Bone marrow (tissue), 2 donors: ENCODE data around the gene TAF11L4.
"Not testable (repeated sequence)": the region's sequence is repeated elsewhere in the genome, so short reads cannot be mapped to it uniquely, and the experiment has no call there.

Source experiments
- DNase-seq, 2 donors: peaks; one replicate each; lab custom pipeline; 2025; lab: John Stamatoyannopoulos, UW

Gene TAF11L4

DNA sequence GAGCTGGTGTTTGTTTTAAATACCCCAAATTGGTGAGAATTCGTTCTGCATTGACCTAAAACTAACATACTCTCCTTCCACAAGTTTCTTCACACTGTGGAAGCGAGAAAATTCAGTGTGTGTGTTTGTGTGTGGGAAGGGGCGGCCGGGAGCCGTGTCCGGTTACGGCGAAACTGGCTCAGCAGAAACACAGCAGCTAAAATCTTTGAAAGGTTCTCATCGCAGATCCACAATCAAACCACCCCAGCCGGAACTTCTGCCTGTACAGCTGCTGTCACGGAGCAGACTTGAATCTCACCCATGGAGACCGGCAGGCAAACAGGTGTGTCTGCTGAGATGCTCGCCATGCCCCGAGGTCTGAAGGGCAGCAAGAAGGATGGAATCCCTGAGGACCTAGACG lies at the start of gene TAF11L4:
Gene TAF11L4, plus strand, starts transcription at position 301 of the 400 bp plus-strand sequence.
- not testable (repeated sequence) for DNase-seq

DNA sequence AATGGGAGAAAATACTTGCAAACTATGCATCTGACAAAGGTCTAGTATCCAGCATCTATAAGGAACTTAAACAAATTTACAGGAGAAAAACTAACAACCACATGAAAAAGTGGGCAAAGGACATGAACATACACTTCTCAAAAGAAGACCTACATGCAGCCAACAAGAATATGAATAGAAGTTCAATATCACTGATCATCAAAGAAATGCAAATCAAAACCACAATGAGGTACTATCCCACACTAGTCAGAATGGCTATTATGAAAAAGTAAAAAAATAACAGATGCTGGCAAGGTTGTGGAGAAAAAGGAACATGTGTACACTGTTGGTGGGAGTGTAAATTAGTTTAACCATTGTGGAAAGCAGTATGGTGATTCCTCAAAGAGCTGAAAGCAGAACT lies 46.5 kb upstream of the TAF11L4 start:
- not testable (repeated sequence) for DNase-seq

DNA sequence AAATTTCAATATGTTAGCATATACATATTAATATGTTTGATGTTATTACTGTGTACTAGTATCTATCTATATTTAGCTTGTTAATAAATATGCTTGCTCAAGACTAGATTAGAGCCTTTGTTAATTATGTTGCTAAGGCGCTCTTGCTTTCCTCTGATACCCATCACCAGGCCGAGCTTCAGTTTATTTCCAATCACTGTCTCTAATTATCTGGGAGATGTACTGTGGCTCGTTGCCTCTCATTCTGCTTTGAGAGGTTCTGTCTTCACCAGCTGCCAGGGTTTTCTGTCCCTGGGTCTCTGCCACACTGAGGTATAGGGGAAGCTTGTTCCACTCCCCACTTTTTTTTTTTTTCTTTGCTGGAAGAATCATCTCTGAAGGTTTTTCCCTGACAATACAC lies 44.6 kb upstream of the TAF11L4 start:
- DNase-seq = no peak

DNA sequence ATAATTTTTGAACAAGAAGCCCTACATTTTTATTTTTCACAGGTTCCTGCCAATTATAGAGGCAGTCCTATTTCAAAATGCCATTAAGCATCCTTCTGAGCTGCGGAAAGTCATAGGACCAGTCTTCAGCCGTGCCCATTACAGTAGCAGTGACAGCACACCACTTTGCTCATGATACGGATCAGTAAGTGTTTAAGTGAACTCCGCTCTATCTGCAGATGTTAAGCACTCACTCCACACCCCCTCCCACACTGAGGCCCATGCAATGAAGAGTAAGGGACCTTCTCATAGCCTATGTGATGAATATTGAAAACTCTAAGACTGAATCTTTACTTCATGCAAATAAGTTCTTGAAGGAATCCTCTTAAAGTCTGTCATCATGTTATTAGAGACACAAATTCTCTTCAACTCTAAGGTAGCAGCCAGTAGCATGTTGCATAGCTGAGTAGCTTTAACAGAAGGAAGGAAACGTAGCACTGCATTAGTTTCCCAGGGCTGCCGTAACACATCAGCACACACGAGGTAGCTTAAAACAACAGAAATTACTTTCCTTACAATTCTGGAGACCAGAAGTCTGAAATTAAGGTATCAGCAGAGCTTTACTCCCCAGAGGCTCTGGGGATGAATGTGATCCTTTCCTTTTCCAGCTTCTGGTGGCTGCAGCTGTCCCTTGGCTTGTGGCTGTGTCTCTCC lies 43.9 kb upstream of the TAF11L4 start:
- DNase-seq = no peak

DNA sequence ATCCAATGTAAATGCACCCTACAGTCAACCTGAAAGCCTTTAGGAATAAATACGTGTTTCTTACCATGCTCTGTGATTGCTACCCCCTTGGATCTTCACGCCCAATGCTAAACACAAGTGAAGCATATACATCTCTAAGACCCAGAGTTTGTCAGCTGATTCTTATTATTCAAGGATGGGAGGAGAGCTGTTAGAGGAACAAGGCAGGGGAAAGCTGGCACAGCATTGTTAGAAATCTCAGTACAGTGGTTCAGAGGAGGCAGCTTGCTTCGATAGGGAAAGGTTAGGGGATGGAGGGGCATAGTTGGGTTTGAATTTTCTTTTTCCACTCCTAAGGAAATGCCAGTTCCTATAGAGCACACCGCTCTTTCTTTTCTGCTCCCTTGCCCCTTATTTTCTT lies 40.2 kb upstream of the TAF11L4 start:
- no peak for DNase-seq

DNA sequence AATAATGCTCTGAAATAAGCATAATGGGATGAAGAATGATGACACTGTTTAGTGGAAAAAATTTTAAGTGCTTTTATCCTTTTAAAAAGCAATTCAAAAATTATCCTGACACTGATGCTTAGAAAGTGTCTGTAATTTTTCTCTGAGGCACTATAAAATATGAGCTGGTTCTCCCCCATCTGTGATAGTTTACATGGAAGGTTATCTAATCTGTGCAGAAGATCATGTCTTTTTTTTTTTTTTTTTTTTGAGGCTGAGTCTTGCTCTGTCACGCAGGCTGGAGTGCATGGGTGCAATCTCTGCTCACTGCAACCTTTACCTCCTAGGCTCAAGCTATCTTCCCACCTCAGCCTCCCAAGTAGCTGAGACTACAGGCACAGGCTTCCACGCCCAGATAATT lies 38.8 kb upstream of the TAF11L4 start:
- DNase-seq = no peak

DNA sequence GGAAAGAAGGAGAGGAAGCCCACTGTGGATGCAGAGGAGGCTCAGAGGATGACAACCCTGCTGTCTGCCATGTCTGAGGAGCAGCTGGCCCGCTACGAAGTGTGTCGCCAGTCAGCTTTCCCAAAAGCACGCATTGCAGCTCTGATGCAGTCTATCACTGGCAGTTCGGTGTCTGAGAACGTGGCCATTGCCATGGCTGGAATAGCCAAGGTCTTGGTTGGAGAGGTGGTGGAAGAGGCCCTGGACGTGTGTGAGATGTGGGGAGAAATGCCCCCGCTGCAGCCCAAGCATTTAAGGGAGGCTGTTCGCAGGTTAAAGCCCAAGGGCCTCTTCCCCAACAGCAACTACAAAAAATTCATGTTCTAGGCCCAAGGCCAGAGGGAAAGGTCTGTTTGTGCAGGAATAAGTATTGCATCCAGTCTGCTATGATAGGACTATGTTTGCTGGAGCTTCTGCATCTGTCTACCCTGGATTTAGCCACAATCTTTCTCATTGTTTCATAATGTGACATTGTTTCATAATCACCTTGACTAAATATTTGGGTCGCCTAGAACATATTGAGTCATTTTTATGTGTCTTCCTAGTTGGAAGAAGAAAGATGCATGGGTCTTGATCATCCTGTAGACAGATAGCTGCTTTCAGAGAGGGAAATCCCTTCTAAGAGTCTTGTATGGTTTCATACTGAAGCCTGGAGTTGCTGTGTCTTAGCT lies 35.0 kb upstream of the TAF11L4 start:
- not testable (repeated sequence) for DNase-seq

DNA sequence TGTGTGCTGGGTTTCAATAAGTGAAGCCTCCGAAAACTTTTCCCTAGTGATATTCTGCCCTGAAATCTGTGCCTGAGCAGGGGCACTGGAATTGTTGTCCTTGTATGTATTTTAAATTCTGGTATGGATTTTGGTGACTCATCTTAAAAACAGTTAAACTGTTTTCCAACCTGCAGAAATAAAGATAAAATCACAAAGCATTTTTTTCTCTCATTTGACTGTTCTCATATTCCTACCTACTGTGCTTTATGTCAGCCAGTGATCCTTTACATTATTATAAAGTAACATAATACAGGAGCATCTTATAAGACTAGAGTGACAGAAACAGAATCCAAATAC lies 34.5 kb upstream of the TAF11L4 start:
- no peak for DNase-seq

DNA sequence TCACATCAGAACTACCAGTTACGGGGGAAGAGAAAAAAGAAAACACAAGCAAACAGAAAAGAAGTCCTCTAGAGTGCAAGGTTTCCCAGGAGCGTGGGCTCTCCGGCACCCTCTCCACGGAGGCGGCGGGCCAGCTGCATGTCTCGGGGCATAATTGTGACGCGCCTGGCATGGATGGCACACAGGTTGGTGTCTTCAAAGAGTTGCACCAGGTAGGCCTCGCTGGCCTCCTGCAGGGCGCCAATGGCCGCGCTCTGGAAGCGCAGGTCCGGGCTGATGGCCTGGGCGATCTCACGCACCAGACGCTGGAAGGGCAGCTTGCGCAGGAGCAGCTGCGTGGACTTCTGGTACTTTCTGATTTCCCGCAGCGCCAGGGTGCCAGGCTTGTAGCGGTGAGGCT lies 30.3 kb upstream of the TAF11L4 start:
- DNase-seq = not testable (repeated sequence)

DNA sequence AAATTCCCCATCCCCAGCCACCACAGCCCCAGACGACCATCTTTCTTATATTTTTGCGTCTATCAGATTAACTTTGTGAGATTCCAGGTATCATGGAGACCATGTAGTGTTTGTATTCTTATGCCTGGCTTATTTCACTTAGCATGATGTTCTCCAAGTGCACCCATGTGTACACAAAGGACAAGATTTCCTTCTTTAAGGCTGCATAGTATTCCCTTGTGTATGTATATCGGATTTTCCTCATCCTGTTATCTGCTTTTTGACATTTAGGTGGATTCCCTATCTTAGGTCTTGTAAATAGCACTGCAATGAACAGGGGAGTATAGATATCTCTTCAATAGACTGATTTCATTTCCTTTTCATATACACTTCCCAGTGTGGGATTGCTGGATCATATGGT lies 28.8 kb upstream of the TAF11L4 start:
- no peak for DNase-seq

DNA sequence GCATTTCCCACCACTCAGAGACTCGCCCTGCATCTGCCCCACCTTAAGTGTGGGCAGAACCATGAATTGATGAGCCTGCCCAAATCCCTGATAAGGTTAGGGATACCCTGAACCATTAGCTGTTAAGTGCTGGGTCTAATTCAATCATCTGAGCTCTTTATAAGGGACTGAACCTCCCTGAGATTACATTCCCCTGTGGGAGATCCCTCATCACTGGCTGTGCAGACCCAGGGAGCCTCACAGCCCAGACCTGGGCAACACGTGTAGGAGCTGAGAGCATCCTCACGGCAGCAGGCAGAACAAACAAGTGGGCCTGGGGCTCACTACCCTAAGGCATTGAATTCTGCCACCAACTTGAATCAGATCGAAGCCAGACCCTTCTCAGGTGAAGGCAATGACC lies 24.2 kb upstream of the TAF11L4 start:
- no peak for DNase-seq

DNA sequence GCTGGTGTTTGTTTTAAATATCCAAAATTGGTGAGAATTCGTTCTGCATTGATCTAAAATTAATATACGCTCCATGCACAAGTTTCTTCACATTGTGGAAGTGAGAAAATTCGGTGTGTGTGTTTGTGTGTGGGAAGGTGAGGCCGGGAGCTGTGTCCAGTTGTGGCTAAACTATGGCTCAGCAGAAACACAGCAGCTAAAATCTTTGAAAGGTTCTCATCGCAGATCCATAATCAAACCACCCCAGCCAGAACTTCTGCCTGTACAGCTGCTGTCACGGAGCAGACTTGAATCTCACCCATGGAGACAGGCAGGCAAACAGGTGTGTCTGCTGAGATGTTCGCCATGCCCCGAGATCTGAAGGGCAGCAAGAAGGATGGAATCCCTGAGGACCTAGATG lies 23.7 kb upstream of the TAF11L4 start, which contains the start of gene TAF11L2:
Gene TAF11L2, plus strand, starts transcription at position 301 of the 400 bp plus-strand sequence.
- DNase-seq = not testable (repeated sequence)

DNA sequence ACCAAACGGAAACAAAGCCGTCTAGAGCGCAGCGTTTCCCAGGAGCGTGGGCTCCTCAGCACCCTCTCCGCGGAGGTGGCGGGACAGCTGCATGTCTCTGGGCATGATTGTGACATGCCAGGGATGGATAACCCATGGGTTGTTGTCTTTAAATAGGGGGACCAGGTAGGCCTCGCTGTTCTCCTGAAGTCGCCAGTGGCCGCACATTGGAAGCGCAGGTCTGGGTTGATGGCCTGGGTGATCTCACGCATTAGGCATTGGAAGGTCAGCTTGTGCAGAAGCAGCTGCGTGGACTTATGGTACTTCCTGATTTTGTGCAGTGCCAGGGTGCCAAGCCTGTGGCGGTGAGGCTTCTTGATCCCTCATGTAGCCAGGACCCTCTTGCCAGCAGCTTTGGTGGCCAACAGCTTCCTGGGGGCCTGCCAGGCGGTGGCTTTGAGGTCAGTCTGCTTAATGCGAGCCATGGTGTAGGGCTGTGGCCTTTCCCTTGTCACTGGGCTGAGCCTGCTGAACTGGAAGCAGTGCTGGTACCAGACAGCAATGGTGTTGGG lies 9.8 kb upstream of the TAF11L4 start:
- DNase-seq = no peak

DNA sequence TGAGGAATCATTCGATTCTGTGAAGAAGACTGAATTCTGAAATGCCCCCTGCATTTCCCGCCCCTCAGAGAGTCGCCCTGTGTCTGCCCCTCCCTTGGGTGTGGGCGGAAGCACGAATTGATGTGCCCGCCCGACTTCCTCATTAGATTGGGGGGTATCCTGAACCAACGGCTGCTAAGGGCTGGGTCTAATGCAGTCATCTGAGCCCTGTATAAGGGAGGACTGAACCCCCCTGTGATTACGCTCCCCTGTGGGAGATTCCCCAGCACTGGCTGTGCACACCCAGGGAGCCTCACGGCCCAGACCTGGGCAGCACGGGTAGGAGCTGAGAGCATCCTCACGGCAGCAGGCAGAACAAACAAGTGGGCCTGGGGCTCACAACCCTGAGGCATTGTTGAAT lies 4.1 kb upstream of the TAF11L4 start:
- DNase-seq = not testable (repeated sequence)

DNA sequence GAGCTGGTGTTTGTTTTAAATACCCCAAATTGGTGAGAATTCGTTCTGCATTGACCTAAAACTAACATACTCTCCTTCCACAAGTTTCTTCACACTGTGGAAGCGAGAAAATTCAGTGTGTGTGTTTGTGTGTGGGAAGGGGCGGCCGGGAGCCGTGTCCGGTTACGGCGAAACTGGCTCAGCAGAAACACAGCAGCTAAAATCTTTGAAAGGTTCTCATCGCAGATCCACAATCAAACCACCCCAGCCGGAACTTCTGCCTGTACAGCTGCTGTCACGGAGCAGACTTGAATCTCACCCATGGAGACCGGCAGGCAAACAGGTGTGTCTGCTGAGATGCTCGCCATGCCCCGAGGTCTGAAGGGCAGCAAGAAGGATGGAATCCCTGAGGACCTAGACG lies 3.5 kb upstream of the TAF11L4 start, which contains the start of gene TAF11L3:
Gene TAF11L3, plus strand, starts transcription at position 301 of the 400 bp plus-strand sequence.
- DNase-seq = not testable (repeated sequence)

DNA sequence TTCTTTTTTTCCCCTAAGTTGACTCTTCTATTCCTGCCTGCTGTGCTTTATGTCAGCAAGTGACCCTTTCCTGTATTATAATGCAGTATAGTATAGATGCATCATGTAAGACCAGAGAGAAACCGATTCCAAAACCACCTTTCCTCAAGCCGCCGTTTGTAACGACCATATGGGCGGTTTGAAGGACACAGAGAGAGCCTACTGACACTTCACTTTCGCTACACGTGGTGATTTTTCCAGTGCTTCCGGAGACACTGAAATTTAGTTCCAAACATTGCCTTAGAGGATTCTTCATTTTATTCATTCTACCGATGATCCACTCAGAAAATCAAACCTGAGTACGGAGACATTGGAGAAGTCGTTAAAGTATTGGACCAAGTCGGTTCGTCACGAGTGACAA lies 2.1 kb upstream of the TAF11L4 start:
- not testable (repeated sequence) for DNase-seq

DNA sequence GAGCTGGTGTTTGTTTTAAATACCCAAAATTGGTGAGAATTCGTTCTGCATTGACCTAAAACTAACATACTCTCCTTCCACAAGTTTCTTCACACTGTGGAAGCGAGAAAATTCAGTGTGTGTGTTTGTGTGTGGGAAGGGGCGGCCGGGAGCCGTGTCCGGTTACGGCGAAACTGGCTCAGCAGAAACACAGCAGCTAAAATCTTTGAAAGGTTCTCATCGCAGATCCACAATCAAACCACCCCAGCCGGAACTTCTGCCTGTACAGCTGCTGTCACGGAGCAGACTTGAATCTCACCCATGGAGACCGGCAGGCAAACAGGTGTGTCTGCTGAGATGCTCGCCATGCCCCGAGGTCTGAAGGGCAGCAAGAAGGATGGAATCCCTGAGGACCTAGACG lies 3.3 kb downstream of the TAF11L4 start, which contains the start of gene TAF11L5:
Gene TAF11L5, plus strand, starts transcription at position 301 of the 400 bp plus-strand sequence.
- DNase-seq = not testable (repeated sequence)

DNA sequence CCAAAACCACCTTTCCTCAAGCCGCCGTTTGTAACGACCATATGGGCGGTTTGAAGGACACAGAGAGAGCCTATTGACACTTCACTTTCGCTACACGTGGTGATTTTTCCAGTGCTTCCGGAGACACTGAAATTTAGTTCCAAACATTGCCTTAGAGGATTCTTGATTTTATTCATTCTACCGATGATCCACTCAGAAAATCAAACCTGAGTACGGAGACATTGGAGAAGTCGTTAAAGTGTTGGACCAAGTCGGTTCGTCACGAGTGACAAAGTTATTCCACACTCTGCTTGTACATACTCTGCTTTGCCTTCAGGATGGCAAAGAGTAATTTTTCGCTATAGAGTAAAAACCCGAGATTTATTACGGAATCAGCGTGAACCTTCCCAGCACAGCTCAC lies 4.9 kb downstream of the TAF11L4 start:
- DNase-seq = not testable (repeated sequence)

DNA sequence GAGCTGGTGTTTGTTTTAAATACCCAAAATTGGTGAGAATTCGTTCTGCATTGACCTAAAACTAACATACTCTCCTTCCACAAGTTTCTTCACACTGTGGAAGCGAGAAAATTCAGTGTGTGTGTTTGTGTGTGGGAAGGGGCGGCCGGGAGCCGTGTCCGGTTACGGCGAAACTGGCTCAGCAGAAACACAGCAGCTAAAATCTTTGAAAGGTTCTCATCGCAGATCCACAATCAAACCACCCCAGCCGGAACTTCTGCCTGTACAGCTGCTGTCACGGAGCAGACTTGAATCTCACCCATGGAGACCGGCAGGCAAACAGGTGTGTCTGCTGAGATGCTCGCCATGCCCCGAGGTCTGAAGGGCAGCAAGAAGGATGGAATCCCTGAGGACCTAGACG lies 6.8 kb downstream of the TAF11L4 start, which contains the start of gene TAF11L6:
Gene TAF11L6, plus strand, starts transcription at position 301 of the 400 bp plus-strand sequence.
- not testable (repeated sequence) for DNase-seq
